HG03571 (cell line): Measurements from ENCODE around the gene FAM193A.

Source experiments
- ATAC-seq: cut with Tn5 transposase; IDR thresholded peaks from one replicate; pipeline ENCODE4 v1.9.1; 2021; ENCODE audit not compliant: unreplicated experiment

The FAM193A gene

GRCh38 chr4:2688697-2689096 lies 152.2 kb downstream of the FAM193A start:
- ATAC-seq, result no peak

GRCh38 chr4:2689114-2689513 lies 152.7 kb downstream of the FAM193A start:
- no peak for ATAC-seq

GRCh38 chr4:2689825-2690700 lies 153.6 kb downstream of the FAM193A start:
- ATAC-seq, result peak; percentile 64

GRCh38 chr4:2691313-2691712 lies 154.9 kb downstream of the FAM193A start:
- no peak for ATAC-seq

- no peak for ATAC-seq
Measured at GRCh38 chr4:2691952-2692435, 155.5 kb downstream of the FAM193A start.

GRCh38 chr4:2694691-2695090 lies 158.2 kb downstream of the FAM193A start:
- ATAC-seq, result no peak

GRCh38 chr4:2695346-2696060 lies 159.1 kb downstream of the FAM193A start:
- no peak for ATAC-seq

GRCh38 chr4:2696423-2696822 lies 160.0 kb downstream of the FAM193A start:
- peak; percentile 83 for ATAC-seq

GRCh38 chr4:2697995-2698414 lies 161.6 kb downstream of the FAM193A start:
- ATAC-seq, result no peak

GRCh38 chr4:2698504-2698903 lies 162.1 kb downstream of the FAM193A start:
- no peak for ATAC-seq

GRCh38 chr4:2698951-2699505 lies 162.6 kb downstream of the FAM193A start:
- no peak for ATAC-seq

GRCh38 chr4:2699534-2699933 lies 163.1 kb downstream of the FAM193A start:
- no peak for ATAC-seq

GRCh38 chr4:2700031-2700430 lies 163.6 kb downstream of the FAM193A start:
- no peak for ATAC-seq

GRCh38 chr4:2702361-2702760 lies 165.9 kb downstream of the FAM193A start:
- no peak for ATAC-seq

- no peak for ATAC-seq
Measured at GRCh38 chr4:2702770-2703169, 166.3 kb downstream of the FAM193A start.

GRCh38 chr4:2712261-2712842 lies 175.9 kb downstream of the FAM193A start:
- no peak for ATAC-seq

GRCh38 chr4:2713337-2713736 lies 176.9 kb downstream of the FAM193A start:
- no peak for ATAC-seq

- ATAC-seq, result no peak
Measured at GRCh38 chr4:2714061-2714770, 177.8 kb downstream of the FAM193A start.

GRCh38 chr4:2714918-2715317 lies 178.5 kb downstream of the FAM193A start:
- no peak for ATAC-seq

GRCh38 chr4:2715426-2715825 lies 179.0 kb downstream of the FAM193A start:
- no peak for ATAC-seq

GRCh38 chr4:2716236-2716635 lies 179.8 kb downstream of the FAM193A start:
- no peak for ATAC-seq
